K562 (cell line): Measurements from ENCODE around the gene SH3BGRL3. TPM values are rescaled to one million over a fixed set of nuclear protein-coding genes. Genes with fewer than 3 reads are reported as not detected.

Experiments used
- CREM ChIP-seq: IDR thresholded peaks from 2 replicates; pipeline ENCODE4 v1.6.1; 2014; ENCODE audit warnings: antibody characterized with exemption, low read depth
- DEAF1 ChIP-seq: fragments of 450-650 bp; formaldehyde crosslinking; IDR thresholded peaks from 2 replicates; pipeline ENCODE4 v1.4.0; 2020; ENCODE audit warnings: mild to moderate bottlenecking, moderate library complexity
- KLF13 ChIP-seq: fragments of 450-650 bp; IDR thresholded peaks from 2 replicates; pipeline ENCODE4 v1.6.1; 2016; ENCODE audit warnings: missing genetic modification characterization, low read depth, mild to moderate bottlenecking, missing compliant biosample characterization, moderate library complexity, borderline replicate concordance
- MAX ChIP-seq: sonication (generic); formaldehyde crosslinking; IDR thresholded peaks from 2 replicates; pipeline ENCODE4 v1.9.0; 2022; ENCODE audit warnings: mild to moderate bottlenecking, missing genetic modification reagents
- MBD1 ChIP-seq: fragments of 250-450 bp; sonication (Bioruptor Pico); IDR thresholded peaks from 2 replicates; pipeline ENCODE4 v1.8.0; 2022; ENCODE audit warnings: inconsistent platforms
- PTTG1 ChIP-seq: fragments of 450-650 bp; IDR thresholded peaks from 2 replicates; pipeline ENCODE4 v1.6.1; 2016; ENCODE audit warnings: low read depth, mild to moderate bottlenecking, missing genetic modification characterization, missing compliant biosample characterization
- SREBF1 ChIP-seq: fragments of 150-350 bp; IDR thresholded peaks from 2 replicates; pipeline ENCODE4 v1.6.1; 2014; ENCODE audit warnings: antibody characterized with exemption, low read depth, low read length, borderline replicate concordance
- ZNF277 ChIP-seq: fragments of 250-450 bp; sonication (Bioruptor Pico); IDR thresholded peaks from 2 replicates; pipeline ENCODE4 v1.8.0; 2022; ENCODE audit warnings: inconsistent platforms, mild to moderate bottlenecking, moderate library complexity, borderline replicate concordance
- ZNF318 ChIP-seq, 2 experiments: fragments of 450-650 bp; IDR thresholded peaks; 2 replicates each; pipeline ENCODE4 v1.6.1; 2016; ENCODE audit warnings: mild to moderate bottlenecking in 2 of 2, borderline replicate concordance in 1 of 2, low read depth in 1 of 2, moderate library complexity in 1 of 2
- polyA plus RNA-seq, 8 experiments: library from polyadenylated mRNA; depleted of rRNA in 4 of 8; stranded (reverse) in 5 of 8; unstranded in 3 of 8; fragments of >200 nt; fragmentation: Nextera tagmentation in 2 of 8; fragmentation: Illumina TruSeq in 1 of 8; extraction: Ambion mirVana in 2 of 8; extraction: Trizol in 1 of 8; gene quantifications; 2 replicates each; pipeline versions ENCODE4 v1.2.1 to v1.2.3, GENCODE V29; 2011 to 2014; ENCODE audit warnings: inconsistent platforms in 1 of 8, missing spikeins in 1 of 8
- total RNA-seq, 7 experiments: library from RNA; depleted of rRNA in 6 of 7; stranded (reverse); fragments of >200 nt in 6 of 7; fragmentation: Illumina TruSeq in 2 of 7; extraction: Trizol in 2 of 7; gene quantifications; 2 replicates each; pipeline versions ENCODE4 v1.2.1 to v1.2.3, GENCODE V29; 2011 to 2021; ENCODE audit warnings: low replicate concordance in 1 of 7

SH3BGRL3 gene
- total and polyA plus RNA-seq, 9 of the 15 experiments (the other 6 are each of a cell fraction or from before 2014, with no cell fraction given) = 30.3 to 140 (median 54.2) TPM

- peak; percentile 82 for TF ChIP-seq DEAF1 (CRISPR knock-in tag)
- peak; percentile 66 for TF ChIP-seq CREM
- peak; percentile 43; the same call in 1 of the 2 replicates for TF ChIP-seq MAX
- 0 out of 2 replicates have a peak, but pooled peaks have one; percentile 36 for TF ChIP-seq KLF13
- TF ChIP-seq PTTG1 (tag) = no peak
- TF ChIP-seq ZNF277 (CRISPR knock-in tag) = no peak
- no peak for TF ChIP-seq ZNF318 (IDR thresholded peaks at IDR 0.05; ENCODE audit: borderline replicate concordance in 1 of 2, low read depth in 1 of 2)
- no peak for TF ChIP-seq MBD1
- TF ChIP-seq SREBF1 = no peak
These were observed 4.1 kb upstream of the SH3BGRL3 start (continued) for GRCh38 chr1:26275580-26276431.
